Measurements from ENCODE around the gene HOXA7.

HOXA7 gene

GRCh38 chr7:27169658-27170425 lies 13.4 kb upstream of the HOXA7 start:
- no peak for DNase-seq

GRCh38 chr7:27168265-27168947 lies 11.9 kb upstream of the HOXA7 start:
- DNase-seq: no peak

GRCh38 chr7:27167916-27168264 lies 11.4 kb upstream of the HOXA7 start:
- no peak for DNase-seq

- no peak for DNase-seq
Measured at GRCh38 chr7:27166531-27167505, 10.3 kb upstream of the HOXA7 start.

- no peak for DNase-seq
Measured at GRCh38 chr7:27165996-27166530, 9.6 kb upstream of the HOXA7 start.

- no peak for DNase-seq
Measured at GRCh38 chr7:27165089-27165995, 8.9 kb upstream of the HOXA7 start, which contains the start of gene HOXA9. TSS of gene HOXA9 (minus strand) at chr7:27165537. CDS start at chr7:27165457, 80 bp downstream.

GRCh38 chr7:27164367-27165088 lies 8.1 kb upstream of the HOXA7 start:
- DNase-seq: no peak

GRCh38 chr7:27164045-27164366 lies 7.5 kb upstream of the HOXA7 start:
- no peak for DNase-seq

GRCh38 chr7:27163288-27164044 lies 7.0 kb upstream of the HOXA7 start:
- DNase-seq: no peak

GRCh38 chr7:27162561-27163287 lies 6.2 kb upstream of the HOXA7 start:
- no peak for DNase-seq

- no peak for DNase-seq
Measured at GRCh38 chr7:27161721-27162560, 5.5 kb upstream of the HOXA7 start.

- DNase-seq: no peak
Measured at GRCh38 chr7:27161214-27161720, 4.8 kb upstream of the HOXA7 start.

GRCh38 chr7:27160546-27161213 lies 4.2 kb upstream of the HOXA7 start:
- peak; percentile 70 for DNase-seq

- no peak for DNase-seq
Measured at GRCh38 chr7:27160145-27160545, 3.7 kb upstream of the HOXA7 start.

GRCh38 chr7:27159266-27160144 lies 3.0 kb upstream of the HOXA7 start:
- no peak for DNase-seq

- DNase-seq: no peak
Measured at GRCh38 chr7:27158436-27159265, 2.2 kb upstream of the HOXA7 start.
